ENCODE results near the gene FNDC3A. TPM values are rescaled to one million over a fixed set of nuclear protein-coding genes. Genes with fewer than 3 reads are reported as not detected.
A peak's percentile ranks its signal among the peaks of the same experiment; 100 is the strongest.
"Not testable (repeated sequence)": the region's sequence is repeated elsewhere in the genome, so short reads cannot be mapped to it uniquely, and the experiment has no call there.

The FNDC3A gene
- total and polyA plus RNA-seq, 12 donors: 11.3 to 30.3 (median 23.1) TPM

DNA sequence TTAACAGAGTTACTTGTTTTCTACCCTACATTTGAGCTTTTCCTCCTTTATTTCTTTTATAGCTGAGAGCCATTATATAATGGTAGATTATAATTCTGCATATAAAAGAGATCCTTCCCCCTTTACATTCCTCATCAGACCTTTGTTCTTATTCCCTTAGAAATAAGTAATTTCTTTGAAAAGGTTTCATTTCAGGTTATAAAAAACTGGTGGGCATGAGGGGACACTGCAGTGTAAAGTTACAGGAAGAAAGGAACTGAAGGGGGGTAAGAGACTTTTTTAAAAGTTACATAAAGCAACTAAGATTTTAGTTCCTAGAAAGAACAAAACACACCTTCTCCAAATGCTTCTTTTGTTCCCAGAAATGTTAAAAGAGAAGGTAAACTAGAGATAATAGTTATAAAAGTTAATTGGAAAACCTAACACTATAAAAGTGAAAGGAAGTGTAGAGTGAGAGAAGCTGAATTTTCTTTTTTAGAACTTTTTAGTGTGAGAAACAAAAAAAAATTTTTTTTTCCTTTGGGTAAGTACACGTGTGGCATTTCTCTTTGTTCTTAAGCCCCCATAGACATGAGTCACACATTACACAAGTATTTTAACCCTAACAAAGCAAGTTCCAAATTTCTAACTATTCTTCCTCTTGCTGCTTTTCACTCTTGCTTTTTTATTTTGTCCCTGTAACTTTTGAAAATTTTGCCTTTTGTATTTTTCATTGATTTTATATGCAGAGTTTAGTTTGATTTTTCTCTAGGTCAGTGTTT is 138.0 kb downstream of the FNDC3A start:
- intact Hi-C loops (cut with DNase I): loop anchor here in 1 of 10 donors (10.0 kb wide), 1 partner anchor 139 kb away; the partner anchor contains the start of gene FNDC3A
- ATAC-seq (no peak), DNase-seq (no peak)
- Histone ChIP-seq H3K4me3 (no peak overlapping the region), H3K36me3 (peaks cover 0 to 44% (median 14%) of the 10 kb centered on the region in 9 donors), H3K27me3 (no peaks in the 10 kb centered on the region), H3K9me3 (no peaks in the 10 kb centered on the region), H3K4me1 (peaks cover 3 to 50% (median 40%) of the 10 kb centered on the region in 9 donors), H3K27ac (peak overlapping the region in 2 of 10 donors; percentile 22 to 52)
- TF ChIP-seq CTCF (IDR thresholded peaks at IDR 0.05): no peak
- 7 to 12% methylated on average over 1 of the region's 1 CpG for WGBS, 2 donors

DNA sequence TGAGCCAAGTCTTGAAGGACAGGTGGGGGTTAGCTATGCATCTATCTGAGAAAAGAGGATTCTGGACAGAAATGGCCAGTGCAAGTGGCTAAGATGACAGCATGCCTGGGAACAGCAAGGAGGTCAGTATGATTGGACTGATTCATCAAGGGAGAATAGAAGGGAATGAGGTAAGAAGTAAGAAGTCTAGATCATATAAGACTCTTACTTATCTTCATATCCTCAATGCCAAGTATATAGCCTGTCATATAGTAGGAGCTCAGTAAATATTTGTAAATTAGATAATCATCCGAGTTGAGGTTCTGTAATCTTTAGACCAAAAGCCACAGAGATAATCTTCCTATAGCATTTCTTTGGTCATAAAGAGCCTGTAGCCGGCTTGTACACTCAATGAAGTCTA is 141.2 kb downstream of the FNDC3A start:
- Histone ChIP-seq H3K4me1 (peaks cover 3 to 33% (median 24%) of the 10 kb centered on the region in 9 donors), H3K36me3 (peaks cover 0 to 63% (median 21%) of the 10 kb centered on the region in 9 donors), H3K27me3 (no peaks in the 10 kb centered on the region), H3K4me3 (no peak overlapping the region), H3K27ac (no peak overlapping the region), H3K9me3 (no peaks in the 10 kb centered on the region)
- intact Hi-C loops (cut with DNase I): loop anchor here in 1 of 10 donors (10.0 kb wide), 1 partner anchor 142 kb away; the partner anchor contains the start of gene FNDC3A
- WGBS, 2 donors: 90 to 98% methylated on average over 2 of the region's 2 CpGs
- TF ChIP-seq CTCF (IDR thresholded peaks at IDR 0.05): no peak
- no peak for ATAC-seq
- no peak for DNase-seq

DNA sequence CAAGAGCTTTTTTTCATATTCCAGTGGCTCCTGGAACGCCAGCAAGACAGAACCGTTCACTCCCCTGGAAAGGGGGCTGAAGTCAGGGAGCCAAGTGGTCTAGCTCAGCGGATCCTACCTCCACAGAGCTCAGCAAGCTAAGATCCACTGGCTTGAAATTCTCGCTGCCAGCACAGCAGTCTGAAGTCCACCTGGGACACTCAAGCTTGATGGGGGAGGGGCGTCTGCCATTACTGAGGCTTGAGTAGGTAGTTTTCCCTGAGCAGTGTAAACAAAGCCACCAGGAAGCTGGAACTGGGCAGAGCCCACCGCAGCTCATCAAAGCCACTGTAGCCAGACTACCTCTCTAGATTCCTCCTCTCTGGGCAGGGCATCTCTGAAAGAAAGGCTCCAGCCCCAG is 142.7 kb downstream of the FNDC3A start:
- DNase-seq, ATAC-seq, H3K4me3 ChIP-seq, H3K9me3 ChIP-seq, H3K27ac ChIP-seq, H3K27me3 ChIP-seq: not testable (repeated sequence)
- H3K4me1 ChIP-seq: peaks cover 0 to 17% (median 8%) of the 10 kb centered on the region in 9 donors
- 95 to 99% methylated on average over 6 of the region's 6 CpGs for WGBS, 2 donors
- intact Hi-C loops (cut with DNase I): loop anchor here in 1 of 10 donors (10.0 kb wide), 1 partner anchor 144 kb away; the partner anchor contains the start of gene FNDC3A
- H3K36me3 ChIP-seq: peaks cover 0 to 63% (median 21%) of the 10 kb centered on the region in 9 donors

- intact Hi-C loops (cut with DNase I): no loop called here
- H3K9me3 ChIP-seq: peaks cover 0 to 7% (median 0%) of the 10 kb centered on the region in 11 donors
- H3K27ac ChIP-seq: no peak overlapping the region
- 78 to 84% methylated on average over 5 of the region's 5 CpGs for WGBS, 2 donors
- ATAC-seq: no peak
- DNase-seq: no peak
- peaks cover 0 to 32% (median 0%) of the 10 kb centered on the region in 9 donors for H3K4me1 ChIP-seq
- no peaks in the 10 kb centered on the region for H3K27me3 ChIP-seq
- TF ChIP-seq CTCF (IDR thresholded peaks at IDR 0.05): no peak
- H3K4me3 ChIP-seq: no peak overlapping the region
- H3K36me3 ChIP-seq: peaks cover 0 to 14% (median under 1%) of the 10 kb centered on the region in 9 donors
These were observed 149.1 kb downstream of the FNDC3A start for GRCh38 chr13:49124693-49125304.
